CD4-positive, alpha-beta T cell treated with Interleukin-4 for 1 hour (primary cell): Measurements from ENCODE around the gene INAFM1.
"Not testable (repeated sequence)": the region's sequence is repeated elsewhere in the genome, so short reads cannot be mapped to it uniquely, and the experiment has no call there.

Experiments
- DNase-seq, 2 donors: peaks; one replicate each; pipeline ENCODE4 v3.0.0-alpha.2; 2020 to 2022

INAFM1 gene

DNA sequence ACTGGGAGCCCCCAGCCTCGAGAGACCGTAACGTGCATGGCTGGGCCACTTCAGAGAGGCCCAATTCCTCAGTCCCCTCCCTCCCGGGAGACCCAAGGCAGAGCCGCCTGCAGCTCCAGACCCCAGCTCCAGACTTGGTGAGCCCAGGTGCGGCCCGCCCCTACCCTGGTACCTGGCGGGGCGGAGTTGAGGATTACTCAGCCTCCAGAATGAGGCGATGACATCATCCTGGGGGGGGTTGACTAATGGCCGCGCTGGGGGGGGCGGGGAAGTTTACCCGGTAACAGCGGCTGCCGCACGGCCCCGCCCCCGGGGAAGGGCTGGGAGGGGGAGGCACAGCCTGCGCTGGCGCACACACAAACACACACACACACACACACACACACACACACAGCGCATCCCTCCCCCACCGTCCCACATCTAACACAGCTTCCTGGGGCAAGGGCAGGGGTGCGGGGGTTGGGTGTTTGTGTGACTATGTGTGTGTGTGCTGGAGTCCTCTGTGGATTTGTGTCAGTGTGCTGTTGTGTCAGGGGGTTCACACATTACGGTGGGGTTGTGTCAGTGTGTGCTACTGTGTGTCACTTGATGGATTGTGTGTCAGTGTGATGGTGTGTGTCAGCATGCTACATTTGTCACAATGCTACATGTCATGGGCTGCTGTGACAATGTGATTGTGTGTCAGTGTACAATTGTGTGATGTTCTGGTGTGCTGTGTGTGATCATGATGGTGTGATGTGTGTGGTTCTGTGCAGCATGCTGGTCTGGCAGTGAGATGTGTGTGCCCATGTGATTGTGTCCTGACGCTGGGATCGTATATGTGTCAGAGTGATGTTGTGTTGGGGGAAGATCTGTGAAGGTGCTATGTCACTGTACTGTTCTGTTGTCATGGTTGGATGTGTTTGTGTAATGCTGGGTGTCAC lies 33.4 kb upstream of the INAFM1 start:
- DNase-seq: peak; percentile 91 to 93

- peak in 1 of 2 donors; percentile 37 for DNase-seq
These were observed 32.6 kb upstream of the INAFM1 start for GRCh38 chr19:47241919-47242577.

- DNase-seq: peak in 1 of 2 donors; percentile 31
These were observed 31.3 kb upstream of the INAFM1 start for GRCh38 chr19:47243364-47243775.

GRCh38 chr19:47243776-47244547 lies 30.7 kb upstream of the INAFM1 start:
- peak; percentile 93 to 94 for DNase-seq

DNA sequence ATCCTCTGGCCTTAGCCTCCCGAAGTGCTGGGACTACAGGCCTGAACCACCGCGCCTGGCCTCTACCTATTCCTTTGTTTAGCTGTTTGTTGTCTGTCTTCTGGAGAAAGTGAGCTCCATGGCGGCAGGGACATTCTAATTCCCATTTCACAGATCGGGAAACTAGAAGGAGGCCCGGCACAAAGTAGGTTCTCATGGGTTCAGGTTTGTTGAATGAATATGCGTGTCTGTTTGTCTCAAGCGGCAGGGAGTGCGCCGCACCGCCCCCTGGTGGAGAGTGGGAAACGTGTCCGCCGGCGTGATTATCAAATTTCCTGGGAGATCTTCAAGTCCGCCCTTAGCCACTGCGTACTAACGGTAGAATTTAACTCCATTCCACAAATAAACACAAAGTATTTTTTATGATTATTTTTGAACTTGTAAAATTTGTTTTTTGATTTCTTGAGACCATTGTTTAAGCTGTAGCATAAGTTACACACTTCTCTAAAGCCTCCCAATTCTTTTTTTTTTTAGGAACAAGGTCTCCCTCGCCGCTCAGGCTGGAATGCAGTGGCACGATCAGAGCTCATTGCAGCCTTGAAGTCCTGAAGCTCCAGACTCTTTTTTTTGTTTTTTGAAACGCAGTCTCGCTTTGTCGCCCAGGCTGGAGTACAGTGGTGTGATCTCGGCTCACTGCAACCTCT lies 27.2 kb upstream of the INAFM1 start:
- peak; percentile 76 to 83 for DNase-seq

DNA sequence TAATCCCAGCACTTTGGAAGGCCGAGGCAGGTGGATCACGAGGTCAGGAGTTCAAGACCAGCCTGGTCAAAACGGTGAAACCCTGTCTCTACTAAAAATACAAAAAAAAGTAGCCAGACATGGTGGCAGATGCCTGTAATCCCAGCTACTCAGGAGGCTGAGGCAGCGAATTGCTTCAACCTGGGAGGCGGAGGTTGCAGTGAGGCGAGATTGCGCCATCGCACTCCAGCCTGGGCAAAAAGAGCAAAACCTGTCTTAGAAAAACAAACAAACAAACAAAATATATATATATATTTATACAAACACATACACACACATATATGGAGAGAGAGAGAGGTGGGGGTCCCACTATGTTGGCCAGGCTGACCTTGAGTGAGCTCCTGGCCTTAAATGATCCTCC lies 21.7 kb upstream of the INAFM1 start:
- not testable (repeated sequence) for DNase-seq

DNA sequence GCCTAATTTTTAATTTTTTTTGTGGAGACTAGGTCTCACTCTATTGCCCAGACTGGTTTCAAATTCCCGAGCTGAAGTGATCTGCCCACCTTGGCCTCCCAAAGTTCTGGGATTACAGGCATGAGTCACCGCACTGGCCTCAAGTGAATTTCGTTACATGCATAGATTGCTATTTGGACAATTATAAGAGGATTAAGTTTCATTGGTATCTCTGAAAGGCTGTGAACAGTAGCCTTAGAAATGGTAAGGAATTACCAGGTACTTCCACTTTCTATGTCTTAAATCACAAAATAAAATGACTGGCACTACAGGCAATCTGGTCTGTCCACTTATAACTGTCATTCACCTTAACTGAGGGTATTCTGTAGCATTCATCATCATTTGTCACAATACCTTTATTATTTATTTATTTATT lies 21.2 kb upstream of the INAFM1 start:
- DNase-seq: no peak

- DNase-seq: peak in 1 of 2 donors; percentile 8
These were observed 20.7 kb upstream of the INAFM1 start for GRCh38 chr19:47253970-47254369.

- peak; percentile 95 to 96 for DNase-seq
These were observed 18.6 kb upstream of the INAFM1 start, which contains the start of gene CCDC9 for GRCh38 chr19:47255879-47256692. Gene CCDC9 (plus strand): TSS chr19:47256525. CDS start chr19:47258401, 1,876 bp downstream.

GRCh38 chr19:47256693-47257410 lies 17.8 kb upstream of the INAFM1 start:
- peak; percentile 99 for DNase-seq

DNA sequence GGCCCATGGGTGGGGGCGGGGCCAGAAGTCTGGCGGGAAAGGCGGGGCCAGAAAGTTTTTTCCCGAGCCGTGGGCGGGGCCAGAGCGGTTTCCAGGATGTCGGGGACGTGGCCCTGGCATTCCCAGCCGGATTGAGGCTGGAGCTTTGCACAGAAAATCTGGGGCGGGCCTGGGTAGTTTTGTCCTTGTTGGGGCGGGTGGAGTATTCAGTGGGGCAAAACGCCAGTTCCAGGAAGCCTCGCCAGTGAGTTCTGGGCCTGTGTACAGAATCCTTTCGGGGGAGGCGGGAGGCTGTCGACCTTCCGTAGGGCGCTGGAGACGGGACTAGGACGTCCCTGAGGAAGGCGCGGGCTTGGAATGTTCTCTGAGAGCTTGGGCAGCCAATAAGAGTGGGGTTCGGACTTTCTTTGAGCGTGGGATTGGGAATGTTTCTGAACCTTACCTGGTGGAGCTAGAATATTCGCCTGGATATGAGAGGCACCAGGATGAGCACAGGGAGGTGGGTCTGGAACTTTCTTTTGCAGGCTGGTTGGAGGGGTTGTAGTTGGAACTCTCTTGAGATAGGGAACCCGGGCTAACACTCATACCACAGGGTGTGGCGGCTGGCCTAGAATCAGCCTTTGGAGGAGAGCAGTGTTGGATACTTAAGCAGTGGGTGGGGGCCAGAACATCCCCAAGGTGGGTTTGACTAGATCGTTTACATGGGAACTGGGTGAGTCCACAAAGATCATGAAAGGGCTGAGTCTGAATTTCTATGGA lies 17.1 kb upstream of the INAFM1 start:
- DNase-seq: no peak

DNA sequence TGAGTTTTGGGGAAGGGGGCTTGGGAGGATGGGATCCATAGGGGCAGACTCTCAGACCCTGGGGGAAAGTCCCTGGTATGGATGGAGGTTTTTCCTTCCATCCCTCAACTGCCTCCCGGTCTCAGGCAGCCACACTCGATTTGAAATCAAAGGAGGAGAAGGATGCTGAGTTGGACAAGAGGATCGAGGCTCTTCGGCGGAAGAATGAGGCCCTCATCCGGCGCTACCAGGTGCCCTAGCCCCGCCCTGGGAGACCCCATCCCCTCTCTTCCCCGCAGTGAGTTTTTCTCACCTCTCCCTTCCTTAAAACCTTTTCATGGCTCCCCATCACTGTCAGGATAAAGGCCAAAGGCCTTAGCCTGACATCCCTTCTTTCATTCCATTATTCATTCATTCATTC lies 16.3 kb upstream of the INAFM1 start:
- DNase-seq: no peak

DNA sequence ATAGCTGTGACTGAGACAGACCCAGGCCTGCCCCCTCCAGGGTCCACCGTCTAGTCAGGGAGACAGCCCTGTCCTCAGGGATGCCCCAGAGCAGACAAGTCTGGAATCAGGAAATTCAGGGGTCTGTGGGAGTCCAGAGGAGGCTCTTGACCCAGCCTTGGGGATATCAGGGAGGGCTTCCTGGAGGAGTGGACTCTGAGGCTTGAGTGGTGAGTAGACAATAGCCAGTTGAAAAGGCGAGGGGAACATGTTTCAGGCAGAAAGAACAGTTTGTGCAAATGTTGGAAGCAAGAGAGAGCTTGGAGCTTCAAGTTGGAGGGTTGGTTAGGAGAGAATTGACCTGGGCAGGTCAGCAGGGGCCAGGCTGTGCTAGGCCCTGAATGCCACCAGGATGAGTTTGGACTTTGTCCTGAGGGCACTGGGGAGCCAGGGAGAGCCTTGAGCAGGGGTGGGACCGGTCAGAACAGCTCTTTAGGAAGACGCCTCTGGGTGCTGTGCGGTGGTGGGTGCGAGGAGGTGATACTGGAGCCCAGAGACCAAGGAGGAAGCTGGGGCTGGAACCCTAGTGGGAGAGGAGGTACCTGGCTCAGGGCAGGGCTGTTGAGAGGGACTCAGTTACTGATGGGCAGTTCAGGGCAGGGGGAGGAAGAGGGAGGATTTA lies 15.7 kb upstream of the INAFM1 start:
- DNase-seq: no peak

DNA sequence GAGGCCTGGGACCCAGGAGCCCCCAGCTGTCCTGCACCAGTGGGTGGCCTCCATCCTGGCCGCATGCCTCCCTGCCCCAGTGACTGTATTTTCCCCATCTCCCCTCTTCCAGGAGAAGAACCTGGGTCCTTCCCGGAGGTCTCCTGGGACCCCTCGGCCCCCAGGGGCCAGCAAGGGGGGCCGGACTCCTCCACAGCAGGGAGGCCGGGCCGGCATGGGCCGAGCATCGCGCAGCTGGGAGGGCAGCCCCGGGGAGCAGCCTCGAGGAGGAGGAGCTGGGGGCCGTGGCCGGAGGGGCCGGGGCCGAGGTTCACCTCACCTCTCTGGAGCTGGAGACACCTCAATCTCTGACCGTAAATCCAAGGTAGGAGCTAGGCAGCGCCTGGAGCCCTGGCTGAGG lies 14.2 kb upstream of the INAFM1 start:
- DNase-seq: no peak

DNA sequence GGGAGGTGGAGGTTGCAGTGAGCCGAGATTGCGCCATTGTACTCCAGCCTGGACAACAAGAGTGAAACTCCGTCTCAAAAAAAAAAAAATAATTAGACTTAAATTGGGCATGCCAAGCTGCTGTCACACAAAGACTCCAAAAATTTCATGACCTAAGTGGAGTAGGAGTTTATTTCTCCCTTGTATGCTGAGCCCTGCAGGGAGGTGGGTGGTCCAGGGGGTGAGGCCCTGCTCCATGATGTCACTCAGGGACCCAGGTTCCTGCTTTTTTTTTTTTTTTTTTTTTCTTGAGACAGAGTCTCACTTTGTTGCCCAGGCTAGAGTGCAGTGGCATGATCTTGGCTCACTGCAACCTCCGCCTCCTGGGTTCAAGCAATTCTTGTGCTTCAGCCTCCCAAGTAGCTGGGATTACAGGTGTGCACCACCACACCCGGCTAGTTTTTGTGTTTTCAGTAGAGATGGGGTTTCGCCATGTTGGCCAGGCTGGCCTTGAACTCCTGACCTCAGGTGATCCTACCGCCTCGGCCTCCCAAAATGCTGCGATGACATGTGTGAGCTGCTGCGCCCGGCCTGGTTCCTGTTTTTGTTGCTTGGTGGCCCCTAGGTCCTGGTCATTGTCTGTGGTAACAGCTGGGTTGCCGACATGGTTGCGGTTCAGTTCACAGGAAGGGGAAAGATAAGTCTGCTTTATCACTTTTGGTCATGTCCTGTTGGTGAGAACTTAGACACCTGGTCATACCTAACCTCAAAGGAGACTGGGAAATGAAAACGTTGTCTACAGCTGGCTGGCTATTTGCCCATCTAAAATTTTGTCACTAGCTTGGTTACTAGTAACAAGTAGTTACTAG lies 12.5 kb upstream of the INAFM1 start:
- peak in 1 of 2 donors; percentile 67 for DNase-seq

DNA sequence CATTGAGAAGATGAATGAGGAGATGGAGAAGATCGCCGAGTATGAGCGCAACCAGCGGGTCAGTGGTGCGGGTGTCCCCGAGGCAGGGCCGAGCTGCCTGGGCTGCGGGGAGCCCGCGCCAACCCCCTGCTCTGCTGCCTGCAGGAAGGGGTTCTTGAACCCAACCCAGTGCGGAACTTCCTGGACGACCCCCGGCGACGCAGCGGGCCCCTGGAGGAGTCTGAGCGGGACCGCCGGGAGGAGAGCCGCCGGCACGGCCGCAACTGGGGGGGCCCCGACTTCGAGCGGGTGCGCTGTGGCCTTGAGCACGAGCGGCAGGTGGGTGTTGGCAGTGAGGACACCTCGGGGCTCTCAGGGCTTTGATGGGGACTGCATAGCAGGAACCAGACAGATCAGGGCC lies 10.1 kb upstream of the INAFM1 start:
- DNase-seq: no peak

- no peak for DNase-seq
These were observed 8.2 kb upstream of the INAFM1 start for GRCh38 chr19:47266401-47266941.

GRCh38 chr19:47267350-47267759 lies 7.3 kb upstream of the INAFM1 start:
- DNase-seq: no peak
